HG02623 (cell line): Measurements from ENCODE around the gene MUC5B.

Experiments used
- ATAC-seq: cut with Tn5 transposase; IDR thresholded peaks from one replicate; pipeline ENCODE4 v1.9.1; 2021; ENCODE audit warnings: moderate library complexity; ENCODE audit not compliant: unreplicated experiment

The MUC5B gene

DNA sequence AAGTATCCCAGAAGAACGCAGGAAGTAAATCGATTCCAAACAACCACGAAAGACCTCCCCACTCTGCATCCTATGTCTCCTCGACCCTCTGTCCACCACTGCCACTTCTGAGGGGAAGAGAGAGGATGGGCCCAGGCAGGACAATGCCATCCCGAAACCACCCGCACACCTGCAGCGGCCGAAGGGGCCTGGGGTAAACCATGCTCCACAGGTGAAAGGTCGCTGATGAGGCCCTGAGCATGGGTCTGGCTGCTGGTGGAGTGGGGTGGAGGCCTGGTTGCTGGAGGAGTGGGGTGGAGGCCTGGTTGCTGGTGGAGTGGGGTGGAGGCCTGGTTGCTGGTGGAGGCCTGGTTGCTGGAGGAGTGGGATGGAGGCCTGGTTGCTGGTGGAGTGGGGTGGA is 73.4 kb downstream of the MUC5B start:
- ATAC-seq: no peak

DNA sequence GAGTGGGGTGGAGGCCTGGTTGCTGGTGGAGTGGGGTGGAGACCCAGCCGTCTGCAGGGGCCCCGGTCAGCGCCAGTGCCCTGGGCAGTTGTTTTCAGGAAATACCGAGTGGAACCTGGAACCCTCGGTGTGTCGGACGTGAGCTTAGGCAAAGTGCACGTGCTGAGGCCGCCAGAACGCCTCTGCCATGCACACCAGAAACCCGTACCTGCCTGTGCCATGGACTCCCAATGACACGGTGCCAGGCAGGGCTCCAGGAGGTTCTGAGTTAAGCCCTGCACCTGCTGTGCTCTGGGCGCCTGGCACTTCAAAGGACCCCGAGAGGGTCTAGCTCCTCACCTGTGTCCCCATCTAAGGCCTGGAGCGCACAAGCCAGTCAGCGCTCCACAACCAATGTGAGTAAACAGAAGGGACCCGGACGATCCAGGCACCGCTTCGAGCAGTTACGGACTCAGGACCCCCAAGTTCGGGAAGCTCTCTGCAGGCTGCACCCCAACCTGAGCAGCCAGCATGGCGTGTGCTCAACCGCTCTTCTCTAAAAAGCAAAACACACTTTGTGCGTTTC is 74.2 kb downstream of the MUC5B start:
- no peak for ATAC-seq

DNA sequence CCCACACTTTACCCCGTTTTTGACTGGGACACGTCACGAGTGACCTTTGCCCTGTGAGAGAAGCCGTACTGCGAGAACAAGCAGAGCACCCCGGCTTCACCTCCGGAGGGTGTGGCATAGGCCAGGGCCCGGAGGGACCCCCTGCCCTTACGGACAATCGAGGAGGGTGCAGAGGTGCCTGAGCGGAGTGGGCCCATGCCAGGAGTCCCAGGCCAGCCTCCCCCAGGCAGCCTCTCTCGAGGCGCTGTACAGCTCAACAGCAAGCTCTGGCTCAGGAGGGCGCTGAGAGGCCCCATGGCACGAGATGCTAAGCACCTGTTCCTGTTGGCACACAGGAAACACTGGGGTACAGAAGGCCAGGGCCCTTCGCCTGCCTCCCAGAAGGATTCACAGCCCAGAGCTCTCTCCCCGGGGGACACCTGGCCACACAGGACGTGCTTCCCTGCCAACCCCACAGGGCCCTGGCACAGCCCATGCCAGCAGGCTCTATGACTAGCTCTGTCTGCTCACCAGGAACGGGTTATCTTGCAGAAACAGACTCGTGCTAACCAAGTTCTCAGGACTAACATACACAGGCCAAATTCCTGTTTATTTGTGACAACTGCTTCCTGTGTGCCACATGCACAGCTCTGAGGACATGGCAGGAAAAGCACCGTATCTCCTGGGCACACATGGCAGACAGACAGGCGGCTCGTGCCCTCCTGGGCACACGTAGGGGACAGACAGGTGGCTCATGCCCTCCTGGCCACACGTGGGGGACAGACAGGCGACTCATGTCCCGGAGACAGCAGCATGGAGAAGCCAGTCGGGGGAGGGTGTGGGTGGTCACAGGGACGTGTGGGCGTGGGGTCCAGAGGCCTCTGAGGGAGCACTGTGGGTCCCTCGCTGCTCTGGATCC is 75.0 kb downstream of the MUC5B start:
- ATAC-seq: no peak

DNA sequence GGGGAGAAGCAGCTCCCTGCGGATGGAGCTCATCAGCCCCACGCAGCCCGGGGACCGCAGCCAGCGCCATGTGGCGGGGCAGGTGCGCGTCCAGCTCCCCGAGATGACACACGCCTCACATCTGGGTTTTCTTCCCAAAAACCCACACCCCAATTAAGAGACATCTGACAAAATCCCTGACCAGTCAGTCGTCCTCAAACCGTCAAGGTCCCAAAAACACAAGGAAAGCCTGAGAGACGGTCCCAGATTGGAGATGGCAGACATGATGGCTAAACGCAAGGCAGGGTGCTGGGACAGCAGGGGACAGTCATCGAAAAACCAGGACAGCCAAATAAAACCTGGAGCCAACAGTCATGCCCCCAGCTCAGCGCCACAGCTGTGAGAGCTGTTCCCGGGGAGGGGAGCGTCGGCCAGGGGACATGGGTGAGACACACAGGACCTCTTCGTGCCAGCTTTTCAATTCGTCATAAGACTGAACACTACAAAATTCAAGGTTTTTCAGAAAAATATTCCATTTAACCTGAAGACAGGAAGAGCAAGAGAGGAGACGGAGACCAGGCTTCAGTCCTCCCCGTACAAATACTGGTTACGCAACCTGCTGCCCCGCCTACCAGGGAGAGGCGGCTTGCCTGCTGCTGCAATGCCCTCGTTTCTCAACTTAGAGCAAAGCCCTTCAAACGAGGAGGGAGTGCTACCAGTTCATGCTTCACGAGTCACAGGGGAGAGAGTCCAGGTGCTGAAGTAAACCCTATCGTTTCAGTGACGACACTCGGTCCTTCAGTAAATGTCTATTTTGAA is 76.0 kb downstream of the MUC5B start:
- ATAC-seq: no peak

DNA sequence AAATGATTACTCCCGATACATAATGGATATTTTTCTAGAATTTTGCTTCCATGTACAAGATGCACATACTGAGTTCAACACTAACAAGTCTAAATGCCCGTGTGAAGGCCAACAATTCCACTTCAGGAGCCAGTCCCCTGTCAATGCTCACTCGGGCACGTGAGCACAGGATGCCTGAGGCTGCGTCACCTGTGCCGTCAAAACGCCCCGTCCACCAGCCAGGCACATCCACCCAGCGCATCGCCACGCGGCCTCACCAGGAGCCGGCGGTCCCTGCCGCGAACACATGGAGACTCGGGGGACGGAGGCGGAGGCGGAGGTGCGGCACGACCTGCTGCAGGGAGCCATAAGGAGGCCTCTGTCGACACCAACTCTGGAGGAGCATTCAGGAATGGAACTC is 76.8 kb downstream of the MUC5B start:
- ATAC-seq: no peak

DNA sequence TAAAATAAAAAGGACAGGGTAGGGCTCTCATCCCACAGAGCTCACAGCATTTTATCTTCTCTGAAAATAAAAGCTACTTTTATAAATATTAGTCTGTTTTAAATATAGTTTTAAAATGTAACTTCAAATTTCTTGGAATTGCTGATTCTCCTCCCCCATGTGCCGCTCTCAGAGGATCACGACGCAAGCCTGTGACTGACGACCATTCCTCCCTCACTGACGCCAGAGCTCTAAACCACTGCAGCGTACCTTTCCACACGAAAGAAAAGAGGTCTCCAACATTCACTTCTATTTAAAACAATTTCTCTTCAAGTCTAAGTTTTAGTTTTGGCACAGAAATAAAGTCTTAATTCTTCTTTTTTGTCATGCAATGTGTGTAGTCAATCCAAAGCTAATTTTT is 77.3 kb downstream of the MUC5B start:
- ATAC-seq: no peak

DNA sequence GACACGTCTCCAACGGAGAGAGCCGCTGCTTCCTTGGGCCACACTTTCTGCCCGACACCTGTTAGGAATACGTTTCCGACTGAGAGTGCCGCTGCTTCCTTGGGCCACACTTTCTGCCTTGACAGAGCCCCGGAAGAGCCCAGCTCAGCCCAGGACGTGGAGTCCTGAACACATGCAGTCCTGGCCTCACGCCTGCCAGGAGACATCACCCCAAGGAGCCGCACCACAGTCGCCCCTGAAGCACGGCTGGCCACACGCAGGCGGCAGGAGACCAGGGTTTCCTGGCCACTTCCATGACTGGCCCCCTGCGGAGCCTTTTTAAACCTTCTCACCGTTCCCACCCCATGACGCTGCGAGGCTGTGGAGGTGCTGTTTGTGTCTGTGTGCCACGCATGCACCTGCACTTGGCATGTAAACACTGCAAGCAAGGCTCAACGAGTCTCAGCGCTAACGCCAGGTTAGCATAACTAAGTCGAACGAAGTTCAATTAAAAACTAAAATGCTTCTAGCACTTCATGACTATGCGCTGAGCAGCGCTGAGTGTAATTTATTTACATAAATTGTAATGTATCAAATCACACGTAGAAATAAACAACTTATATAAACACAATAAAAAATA is 77.8 kb downstream of the MUC5B start:
- no peak for ATAC-seq

DNA sequence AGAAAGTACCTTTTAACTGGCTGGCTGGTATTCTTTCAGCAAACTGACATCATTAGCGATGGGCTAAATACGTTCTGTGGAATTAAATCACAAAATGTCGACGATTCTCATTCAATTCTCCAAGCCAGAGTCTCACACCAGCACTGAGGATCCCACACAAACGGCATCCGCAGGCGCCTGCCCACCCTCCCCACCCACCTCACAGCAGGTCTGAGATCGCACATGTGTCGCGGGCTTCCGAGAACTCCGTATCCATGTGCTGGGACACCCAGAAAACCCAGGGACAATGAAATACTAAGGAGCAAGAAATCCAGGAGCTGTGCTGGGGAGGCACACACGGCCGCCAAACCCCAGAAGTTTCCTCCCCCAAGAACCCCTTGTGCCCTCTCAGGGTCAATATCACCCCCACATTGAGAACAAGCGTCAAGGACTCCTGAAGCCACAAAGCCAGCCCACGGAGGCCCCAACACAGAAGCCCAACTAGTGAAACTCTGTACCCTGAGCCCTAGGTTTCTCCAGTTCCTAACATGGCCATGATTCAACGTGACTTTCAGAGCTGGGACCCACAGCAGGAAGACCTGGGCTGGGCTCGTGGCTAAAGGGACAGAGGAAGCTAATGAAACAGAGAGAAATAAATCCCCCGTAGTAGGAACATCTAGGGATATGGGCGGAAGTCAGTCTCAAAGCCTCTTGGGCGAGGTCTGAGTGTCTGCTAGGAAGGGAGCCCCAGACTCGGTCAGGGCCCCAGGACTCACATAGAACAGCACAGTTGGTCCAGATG is 78.5 kb downstream of the MUC5B start:
- no peak for ATAC-seq

DNA sequence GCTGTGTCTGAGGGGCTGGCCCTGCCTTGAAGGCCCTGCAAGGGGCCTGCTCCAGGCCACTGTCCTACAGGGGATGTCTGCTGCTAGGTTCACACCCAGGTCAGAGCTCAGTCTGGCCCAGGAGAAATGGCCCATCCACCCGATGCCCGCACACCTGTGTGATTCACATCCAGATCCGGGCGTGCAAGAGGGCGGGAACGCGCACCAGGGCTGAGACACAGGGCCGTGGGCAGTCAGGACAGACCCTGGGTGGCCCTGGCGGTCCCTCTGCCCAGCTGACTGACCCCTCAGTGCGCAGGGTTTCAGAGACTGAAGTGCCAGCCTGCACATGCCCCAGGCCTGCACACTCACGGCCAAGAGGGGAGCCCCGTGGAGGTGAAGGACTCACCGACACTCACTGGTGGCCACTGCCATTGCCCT is 79.2 kb downstream of the MUC5B start:
- ATAC-seq: no peak

DNA sequence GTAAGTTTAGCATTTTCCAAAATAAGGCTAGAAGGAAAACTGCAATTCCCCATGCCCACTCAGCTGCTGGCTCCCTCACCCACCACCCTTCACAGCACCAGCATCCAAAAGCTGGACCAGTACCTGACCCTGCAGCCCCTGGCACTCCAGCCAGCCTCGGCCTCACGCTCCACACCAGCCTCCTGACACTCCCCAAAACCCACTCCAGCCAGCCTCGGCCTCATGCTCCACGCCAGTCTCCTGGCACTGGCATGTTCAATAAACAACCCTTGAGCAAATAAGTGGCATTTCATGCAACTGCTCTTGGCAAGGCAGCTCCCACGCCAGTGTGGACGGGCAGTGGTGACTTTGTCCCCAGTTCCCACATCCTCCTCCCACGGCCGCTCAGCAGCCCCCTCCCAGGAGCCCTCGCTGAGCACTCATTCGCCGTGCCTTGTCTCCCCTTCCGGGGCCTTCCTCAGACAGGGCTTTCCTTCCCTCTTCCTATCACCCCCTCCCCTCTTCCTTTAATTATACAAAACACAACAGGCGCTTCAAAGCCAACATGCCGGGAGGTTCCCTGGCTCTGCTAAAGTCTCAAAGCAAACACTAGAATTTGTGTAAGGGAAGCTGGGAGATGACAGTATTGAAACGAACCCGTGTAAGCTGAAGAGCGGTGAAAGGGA is 79.7 kb downstream of the MUC5B start:
- no peak for ATAC-seq

DNA sequence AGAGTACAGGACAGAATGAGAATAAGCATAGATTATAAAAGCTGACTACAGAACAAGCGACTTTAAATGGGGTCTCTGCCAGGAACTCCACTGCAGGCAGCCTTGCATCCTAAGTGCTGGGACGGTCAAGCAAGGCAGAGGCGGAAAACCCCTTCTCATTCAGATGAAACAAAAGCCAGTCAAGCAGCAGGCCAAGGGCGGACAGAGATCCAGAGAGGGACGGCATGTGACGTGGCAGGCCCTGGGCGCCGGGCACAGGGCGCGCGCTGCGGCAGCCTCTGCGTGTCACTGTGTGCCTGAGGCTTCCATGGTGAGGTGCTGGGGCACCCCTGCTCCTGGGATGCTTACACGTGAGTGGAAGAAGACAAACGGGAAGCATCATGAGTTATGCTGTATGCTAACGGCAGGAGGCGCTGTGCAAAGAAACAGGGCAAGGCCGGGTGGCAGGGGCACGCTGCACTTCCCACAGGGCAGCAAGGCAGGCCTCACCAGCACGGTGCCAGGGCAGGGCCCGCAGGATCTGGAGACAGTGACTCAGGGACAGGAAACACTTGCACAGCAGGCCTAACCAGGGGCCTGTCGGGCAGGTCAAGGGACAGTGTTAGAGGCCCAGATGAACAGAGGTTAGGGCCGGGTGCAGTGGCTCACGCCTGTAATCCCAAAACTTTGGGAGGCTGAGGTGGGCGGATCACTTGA is 80.4 kb downstream of the MUC5B start:
- no peak for ATAC-seq

DNA sequence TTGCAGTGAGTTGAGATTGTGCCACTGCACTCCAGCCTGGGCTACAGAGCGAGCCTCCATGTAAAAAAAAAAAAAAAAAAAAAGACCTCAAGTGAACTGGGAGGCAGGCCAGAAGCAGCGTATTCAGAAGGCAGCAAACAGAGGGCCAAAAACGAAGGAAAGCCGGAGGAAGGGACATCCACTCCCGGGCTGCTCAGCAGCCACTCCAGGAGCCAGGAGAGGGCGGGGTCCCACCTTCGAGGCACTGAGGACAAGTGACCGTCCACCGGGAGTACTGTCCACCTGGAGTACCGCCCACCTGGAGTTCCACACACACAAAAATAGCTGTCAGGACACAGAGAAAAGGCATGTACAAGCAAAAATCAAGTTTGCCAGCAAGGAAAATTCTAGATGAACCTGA is 81.1 kb downstream of the MUC5B start:
- no peak for ATAC-seq

DNA sequence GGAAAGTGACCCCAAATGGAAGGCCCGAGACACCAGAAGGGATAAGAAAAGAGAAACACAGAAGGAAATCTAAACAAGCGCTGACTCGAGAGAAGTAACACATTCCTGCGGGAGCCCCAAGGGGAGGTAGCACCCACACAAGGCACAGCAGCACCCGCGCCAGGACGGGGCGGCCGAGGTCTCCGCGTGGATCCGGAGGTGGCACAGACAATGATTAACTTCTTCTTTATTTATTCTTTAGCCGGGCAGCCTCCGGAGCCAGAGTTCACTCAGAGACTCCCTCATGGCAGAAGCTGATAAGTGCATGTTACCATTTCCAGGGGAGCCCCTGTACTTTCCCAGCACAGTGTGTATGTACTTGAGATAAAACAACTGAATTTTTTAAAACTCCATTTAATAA is 81.5 kb downstream of the MUC5B start:
- ATAC-seq: no peak

DNA sequence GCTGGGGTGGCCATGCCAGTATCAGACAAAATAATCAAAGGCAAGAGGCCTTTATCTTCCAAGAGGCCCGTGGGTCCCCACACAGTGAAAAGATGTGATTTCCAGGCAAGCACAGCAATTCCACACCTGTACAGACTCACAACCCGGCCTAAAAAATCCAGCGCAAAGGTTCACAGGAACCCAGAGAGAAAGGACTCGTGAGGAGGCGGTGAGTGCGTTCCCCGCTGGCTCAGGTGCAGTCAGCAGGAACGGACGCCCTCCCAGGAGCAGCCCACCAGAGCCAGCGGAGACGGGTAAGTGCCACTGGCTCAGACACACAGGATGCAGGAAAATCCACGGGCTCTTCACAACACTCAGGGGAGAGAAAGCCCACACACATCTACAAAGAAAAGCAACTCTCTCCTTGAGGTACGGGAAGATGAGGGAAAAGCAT is 82.2 kb downstream of the MUC5B start:
- ATAC-seq: no peak

DNA sequence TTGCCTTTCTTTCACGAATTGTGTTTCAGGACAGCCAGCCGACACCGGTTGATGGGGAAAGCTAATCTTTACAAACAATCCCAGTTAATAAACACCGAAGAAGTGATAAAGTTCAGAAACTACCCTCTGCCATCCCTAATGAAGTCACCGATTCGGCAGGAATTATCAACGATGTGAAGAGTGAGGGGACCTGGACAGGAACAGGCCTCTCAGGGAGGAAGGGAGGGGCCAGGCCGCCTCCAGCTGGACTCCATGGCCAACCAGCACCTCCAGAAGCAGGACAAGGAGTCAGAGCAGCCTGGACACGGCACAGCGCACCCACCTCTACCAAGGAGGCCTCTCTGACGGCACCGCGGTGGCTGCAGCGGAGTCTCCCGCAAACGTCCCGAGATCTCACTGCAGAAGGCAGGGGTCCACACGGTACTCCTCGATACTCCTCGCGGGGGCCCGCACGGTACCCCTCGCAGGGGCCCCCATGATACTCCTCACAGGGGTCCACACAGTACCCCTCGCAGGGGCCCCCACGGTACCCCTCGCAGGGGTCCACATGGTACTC is 82.7 kb downstream of the MUC5B start:
- ATAC-seq: no peak

DNA sequence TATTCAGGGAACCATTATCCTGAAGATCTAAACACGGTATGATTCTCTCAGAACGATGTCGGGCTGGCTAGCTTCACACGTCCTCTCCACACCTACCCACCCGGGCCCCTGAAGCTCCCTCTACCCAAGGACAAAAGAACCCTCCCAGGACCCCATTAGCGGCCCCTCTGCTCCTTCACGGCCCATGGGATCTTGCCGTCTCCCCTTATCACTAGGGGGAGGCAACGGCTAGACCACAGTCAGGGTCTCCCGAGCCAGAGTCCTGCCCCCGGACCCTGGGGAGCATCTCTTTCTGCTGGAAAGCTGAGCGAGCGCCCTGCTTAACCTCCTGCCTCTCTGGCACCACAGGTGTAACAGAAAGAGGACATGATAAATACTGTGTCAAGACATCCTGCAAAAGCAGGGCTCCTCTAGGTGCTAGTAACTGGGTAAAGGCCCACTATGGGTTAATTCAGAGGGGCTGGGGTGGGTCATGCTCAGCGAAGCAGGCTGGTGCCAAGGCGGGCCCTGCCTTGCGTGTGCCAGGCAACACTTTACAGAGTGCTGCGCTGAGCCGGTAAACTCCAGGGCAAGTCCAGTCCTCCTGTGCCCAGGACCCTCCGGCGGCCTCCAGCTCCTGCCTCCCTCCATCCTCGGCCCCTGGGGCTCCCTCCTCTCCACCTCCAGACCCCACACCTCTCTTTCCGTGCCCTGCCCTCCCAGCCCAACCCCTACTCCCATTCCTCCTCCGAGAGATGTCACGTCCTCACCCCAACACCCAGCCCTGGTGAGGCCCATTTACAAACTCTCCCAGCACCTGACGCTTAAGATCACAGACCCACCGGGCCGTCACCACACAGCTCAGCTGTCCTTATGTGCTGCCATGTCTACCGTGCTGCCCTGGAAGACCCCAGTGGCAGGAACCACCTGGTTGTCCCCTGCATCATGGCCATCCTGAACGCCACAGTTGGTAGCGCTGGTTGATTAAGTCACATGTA is 83.6 kb downstream of the MUC5B start:
- ATAC-seq: no peak

DNA sequence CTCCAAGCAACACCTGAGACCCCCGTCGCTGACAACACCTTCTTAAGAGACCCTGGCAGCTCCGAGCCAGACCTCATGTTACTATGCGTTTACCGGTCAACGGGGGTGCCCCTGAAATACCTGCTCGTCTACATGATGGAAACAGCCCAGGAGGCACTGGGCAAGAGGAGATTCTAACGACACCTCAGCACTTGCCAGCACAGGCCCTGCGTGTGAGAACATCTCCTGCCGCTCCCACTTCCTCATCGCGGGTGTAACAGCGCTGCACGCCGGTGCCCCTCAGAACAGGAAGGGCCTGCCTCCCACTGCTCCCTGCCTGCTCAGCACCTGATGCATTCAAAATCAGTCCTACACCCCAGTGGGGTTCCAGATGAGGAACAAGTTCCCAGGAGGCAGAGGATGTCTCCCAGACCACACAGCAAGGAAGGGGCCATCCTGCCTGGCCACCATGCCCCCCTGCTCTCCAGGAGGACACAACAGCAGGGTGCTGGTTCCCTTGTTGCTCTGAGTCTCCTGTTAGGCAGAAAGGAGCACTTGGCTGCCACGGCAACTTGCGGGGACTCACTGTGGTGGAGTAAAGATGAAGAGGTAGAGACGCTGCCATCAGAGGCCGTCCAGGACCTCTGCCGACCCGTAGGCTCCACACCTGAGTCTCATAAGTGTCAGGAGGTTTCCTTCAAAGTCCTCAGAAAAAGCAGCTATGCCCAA is 84.5 kb downstream of the MUC5B start:
- no peak for ATAC-seq
